Activated T-cell treated with anti-CD3 and anti-CD28 coated beads for 24 hours (primary cell): ENCODE results near the gene GATA5.

Experiments
- DNase-seq: peaks from one replicate; pipeline ENCODE4 v3.0.0-alpha.2; 2020; ENCODE audit warnings: low read depth

The GATA5 gene, protein sequence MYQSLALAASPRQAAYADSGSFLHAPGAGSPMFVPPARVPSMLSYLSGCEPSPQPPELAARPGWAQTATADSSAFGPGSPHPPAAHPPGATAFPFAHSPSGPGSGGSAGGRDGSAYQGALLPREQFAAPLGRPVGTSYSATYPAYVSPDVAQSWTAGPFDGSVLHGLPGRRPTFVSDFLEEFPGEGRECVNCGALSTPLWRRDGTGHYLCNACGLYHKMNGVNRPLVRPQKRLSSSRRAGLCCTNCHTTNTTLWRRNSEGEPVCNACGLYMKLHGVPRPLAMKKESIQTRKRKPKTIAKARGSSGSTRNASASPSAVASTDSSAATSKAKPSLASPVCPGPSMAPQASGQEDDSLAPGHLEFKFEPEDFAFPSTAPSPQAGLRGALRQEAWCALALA

DNA sequence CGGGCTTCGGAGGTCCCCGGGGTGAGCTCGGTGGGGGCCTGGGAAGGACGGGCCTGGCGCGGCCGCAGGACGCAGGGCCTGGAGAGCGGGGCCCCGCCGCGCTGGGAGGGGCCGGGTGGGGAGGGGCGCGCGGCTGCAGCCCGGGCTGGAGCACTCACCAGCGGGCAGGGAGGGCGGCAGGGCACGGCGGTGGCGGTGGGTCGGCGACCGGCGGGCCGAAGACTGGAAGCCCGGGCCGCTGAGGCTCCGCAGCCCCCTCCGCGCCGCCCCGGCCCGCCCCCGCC is at the start of gene GATA5:
TSS of gene GATA5 (minus strand) at position 224 of the 284 bp plus-strand sequence. CDS start 474 bp downstream, outside the sequence.
- DNase-seq, result no peak

DNA sequence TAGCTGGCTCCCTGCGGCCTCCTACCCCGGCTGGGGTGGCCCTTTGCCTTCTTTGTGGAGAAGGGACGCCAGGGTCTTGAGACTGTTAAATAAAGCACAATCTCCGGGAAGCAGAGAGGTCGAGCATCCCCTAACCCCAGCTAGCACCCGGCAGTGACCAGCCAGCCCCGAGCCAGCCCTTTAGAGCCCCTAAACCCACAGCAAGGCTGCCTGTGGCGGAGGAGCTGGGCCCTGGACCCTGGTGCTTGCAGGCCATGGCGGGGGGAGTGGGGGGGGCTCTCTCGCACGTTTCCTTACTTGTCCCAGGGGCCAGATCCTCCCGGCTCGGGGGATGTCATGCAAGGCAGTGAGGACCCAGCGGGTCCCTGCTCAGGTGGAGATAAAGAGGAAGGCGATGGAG is 49.2 kb upstream of the GATA5 start:
- DNase-seq, result no peak

DNA sequence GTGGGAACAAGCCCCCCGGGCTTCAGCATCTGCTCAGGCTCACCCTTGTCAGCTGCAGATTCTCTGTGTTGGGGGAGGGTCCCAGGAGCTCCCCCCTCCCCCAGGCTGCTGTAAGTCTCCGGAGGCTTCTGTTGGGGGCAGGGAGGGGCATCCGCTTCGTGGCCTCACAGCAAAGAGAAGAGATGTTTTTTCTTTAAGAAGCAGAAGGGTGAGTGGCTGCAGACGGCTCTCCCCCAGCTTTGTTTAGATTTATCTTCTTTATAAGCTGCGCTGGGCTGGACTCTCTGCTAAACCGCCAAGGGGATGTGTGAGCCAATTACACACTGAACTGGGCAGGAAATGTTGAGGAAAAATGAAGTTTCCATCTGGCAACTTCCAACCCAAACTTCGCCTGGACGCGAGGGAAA is 48.7 kb upstream of the GATA5 start:
- DNase-seq, result no peak

DNA sequence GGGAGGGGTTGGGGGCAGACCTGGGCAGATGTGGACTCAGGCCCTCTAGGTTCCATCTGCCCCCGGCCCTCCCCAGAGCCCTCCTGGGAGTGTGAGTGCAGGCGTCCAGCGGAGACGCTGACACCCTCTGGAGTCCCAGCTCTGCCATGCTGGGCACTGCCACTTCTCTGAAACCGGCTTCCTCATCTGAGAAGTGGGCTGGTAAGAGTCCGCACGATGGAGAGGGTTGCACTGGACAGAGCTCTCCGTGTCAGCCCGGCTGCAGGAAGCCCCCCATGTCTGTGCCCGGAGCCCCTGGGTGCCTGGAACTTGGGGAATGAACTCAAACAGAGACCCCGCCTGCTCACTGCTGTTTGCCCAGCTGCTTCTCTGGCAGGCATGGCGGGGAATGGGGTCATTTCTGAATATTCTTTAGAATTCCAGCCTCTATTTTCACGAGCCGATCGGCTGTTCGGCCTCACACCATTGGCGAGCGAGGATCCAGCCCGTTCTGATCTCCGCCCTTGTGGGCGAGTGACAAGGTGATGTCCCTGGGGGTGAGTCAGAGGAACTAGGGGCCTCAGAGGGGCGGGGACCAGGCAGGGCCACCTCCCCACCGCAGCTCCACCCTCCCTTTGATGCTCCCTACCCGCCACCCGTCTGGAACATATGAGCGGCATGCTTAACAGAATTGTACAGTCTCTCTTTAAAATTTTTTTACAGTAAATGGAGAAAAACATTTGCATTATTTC is 47.8 kb upstream of the GATA5 start:
- DNase-seq, result peak; percentile 69

DNA sequence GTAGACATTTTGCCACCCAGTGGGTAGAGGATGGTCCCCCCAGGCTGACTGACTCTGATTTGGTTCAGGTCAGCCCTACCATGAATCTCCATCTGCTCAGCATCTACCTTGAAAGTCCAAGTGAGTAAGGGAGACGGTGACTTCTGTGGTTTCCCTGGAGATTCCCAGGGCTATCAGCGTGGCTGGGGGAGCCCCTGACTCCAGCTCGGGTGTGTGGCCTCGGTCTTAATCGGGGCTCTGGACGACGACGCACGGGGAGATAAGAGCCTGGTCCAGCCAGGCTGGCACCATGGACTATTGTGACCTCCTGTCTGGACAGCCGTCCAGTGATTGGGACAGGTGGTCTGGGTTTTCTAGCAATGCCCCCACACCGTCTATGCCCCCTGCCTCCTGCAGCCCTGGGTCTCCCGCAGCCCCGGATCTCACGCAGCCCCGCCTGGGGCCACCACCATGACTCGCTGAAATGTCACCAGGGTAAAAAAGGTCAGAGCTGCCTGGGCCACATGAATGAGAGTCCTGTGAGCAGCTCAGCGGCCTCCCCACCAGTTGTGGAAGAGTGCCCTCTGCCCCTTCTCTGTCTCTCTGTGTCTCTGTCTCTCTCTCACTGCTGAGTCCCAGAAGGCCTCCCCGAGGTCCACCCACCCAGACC is 47.1 kb upstream of the GATA5 start:
- DNase-seq, result no peak

DNA sequence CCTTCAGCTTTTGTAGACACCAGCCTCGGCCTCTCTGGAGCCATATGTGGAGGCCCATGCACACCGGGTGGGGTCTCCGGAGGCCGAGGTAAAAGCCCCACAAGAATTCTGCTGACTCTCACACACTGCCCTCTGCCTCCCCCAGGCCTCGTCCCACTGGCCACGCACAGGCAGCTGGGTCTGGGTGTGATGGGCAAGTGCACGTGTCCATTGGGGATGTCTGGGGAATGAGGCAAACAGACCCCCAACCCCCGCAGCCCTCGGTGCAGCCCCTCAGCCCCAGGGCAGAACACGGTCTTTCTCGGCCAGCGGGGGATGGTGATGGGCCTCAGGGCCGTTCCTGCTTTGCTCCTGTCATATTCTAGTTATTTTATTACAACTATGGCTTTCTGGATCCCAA is 44.0 kb upstream of the GATA5 start:
- DNase-seq, result no peak

DNA sequence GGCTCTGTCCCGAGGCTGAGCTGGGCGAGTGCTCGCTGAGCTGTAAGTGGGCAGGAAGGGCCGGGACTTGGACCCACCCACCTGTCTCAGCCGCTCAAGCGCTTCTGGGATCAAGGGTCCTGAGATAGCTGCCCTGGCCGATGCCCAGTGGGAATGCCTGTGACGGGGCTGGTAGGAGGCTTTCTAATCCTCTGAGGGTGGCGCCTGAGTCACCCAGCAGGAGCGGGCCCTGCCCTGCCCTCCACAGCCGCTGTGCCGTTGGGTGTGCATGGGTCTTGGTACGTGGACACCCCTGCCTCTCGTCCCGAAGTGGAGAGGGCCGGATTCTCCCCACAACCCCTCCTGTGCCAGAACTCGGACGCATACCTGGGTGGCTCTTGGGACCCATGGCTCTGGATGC is 43.1 kb upstream of the GATA5 start:
- no peak for DNase-seq

DNA sequence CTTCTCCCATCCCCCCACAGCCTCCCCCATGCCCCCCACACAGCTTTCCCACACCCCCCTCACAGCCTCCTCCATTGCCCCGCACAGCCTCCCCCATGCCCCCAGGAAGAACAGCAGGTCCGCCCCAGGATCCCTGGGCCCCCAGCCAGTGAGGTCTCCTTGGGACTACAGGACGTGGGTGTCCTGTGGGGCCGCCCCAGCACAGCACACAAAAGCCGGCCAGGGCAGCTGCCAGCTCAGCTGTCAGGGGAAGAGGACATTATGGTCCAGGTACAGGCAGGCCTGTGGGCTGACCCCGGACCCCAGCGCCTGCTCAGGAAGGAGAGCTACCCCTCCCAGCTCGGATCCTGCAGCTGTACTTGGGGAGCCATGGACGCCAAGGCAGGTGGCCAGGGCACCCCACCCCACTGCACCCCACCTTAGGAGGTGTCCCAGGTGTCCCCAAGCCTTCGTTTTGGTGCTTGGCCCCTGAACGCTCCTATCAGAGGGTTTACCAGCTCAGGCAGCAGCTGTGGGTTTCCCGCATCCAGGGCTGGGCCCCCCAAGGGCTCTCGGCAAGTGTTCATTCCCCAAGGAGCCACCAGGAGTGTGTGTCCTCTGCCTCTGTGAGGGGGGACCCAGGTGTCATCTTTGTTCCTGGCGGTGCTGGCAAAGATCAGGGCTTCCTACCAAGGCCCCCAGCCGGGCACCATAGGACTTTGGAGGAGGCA is 42.3 kb upstream of the GATA5 start:
- no peak for DNase-seq

DNA sequence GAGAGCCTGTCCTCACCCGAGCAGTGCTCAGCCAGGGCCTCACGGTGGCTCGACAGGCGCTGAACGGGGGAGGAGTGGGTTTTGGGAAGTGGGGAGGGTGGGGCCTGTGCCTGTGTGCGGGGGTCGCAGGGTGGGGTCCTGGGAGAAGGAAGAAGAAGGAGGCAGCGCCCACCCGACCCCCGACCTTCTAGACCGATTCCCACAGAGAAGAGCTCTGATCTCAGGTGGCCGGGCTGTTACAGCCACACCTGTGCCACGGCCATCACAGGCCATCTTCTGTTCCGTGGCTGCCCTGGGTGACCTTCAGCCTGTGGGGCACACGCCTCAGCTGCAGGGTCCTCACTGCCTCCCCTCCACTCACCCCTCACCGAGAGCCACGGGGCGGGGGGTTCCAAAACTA is 41.4 kb upstream of the GATA5 start:
- DNase-seq, result no peak

DNA sequence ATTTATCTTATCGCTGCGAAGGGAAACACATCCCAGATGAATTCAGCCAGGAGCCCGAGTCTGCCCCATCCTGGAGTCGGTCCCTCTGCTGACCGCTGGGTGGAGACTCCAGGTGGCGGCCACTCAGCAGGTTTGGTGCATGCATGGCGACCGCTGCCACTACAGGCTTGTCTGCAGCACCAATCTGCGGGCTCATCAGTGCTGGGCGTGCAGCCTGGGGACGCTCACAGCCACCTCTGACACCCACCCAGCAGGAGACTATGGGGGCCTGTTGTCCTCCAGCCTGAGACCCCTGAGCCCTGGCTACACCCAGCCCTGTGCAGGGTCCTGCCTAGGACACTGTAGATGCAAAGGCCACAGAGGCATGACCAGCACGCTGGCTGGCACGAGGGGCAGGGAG is 40.5 kb upstream of the GATA5 start:
- no peak for DNase-seq

DNA sequence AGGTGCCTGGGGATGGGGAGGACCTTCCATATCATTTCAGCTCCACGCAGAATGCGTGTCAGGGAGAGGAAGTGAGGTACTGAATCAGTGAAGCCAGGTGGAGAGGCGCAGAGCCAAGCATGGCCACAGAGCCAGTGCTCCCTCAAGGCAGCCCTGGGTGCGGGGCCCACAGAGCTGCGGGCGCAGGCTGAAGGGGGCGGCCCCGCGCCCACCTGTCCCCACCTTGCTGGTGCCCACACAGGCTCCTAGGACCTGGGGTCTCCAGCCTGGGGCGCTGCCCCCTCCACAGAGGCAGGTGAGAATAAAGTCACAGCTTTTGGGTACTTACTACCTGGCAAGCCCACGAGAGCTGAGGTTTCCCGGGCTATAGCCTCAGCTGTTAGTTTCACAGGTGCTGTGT is 40.0 kb upstream of the GATA5 start:
- DNase-seq, result no peak

DNA sequence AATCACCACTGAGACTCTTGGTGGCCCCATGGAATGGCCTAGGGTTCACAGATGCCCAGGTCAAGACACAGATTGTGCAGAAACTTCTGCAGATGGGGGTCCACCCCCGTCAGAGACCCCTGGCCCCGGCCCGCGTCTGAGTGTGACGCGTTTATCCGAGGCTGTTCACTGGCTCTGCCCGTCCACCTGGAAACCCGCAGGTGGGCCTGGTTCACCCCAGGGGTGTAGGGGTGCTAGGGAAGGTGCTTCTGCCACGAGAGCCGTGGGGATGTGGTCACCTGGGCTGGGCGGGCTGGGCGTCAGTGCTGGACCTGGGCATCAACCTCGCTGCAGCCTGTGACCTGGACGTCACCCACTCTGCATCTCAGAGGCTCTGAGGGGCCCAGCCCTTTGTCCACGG is 39.5 kb upstream of the GATA5 start:
- DNase-seq, result no peak

DNA sequence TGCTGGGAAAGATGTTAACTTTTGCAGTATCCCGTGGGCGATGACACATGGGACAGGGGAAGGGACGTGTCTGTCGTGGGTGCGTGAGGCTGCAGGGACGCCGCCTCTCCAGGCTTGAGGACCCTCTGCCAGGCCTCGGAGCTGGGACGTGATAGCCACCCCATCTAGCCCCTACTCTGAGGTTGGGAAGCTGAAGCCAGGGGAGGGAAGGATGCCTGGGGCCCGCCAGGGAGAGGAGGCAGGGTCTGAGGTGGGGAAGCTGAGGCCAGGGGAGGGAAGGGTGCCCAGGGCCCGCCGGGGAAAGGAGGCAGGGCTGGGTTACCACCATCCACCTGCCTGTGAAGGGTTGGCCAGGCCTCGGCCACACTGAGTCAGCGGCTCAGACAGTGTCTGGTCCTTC is 38.2 kb upstream of the GATA5 start:
- DNase-seq, result no peak

DNA sequence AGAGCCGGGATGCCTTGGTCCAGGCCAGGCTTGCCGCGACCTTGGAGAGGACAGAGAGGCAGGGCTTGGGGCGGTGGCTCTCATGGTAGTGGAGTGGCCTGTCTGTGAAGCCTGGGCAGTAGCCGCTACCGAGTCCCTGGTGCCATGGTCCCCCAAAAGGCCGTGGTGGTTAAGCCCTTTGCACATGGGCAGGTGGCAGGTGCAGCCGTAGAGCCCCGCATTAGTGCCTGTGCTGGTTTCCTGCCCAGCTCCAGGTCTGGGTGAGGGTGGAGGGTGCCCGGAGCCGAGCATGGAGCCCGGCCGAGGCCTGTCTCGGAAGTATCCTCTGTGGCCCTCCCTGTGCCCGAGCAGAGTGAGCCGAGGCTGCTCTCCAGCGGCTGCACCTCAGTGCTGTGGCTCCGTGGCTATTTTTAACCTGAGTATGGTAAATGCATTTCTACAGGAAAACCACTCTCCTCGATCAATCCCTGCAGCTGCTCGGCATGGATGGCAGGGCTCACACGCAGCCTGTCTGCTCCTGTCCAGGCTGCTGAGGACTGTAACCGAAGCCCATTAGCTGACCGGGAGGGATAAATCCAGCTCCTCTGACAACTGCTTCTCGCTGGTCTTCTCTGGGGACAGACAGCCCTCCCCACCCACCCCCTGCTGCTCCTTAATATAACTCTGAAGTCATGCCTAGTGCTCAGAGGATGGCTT is 36.3 kb upstream of the GATA5 start:
- DNase-seq, result no peak

DNA sequence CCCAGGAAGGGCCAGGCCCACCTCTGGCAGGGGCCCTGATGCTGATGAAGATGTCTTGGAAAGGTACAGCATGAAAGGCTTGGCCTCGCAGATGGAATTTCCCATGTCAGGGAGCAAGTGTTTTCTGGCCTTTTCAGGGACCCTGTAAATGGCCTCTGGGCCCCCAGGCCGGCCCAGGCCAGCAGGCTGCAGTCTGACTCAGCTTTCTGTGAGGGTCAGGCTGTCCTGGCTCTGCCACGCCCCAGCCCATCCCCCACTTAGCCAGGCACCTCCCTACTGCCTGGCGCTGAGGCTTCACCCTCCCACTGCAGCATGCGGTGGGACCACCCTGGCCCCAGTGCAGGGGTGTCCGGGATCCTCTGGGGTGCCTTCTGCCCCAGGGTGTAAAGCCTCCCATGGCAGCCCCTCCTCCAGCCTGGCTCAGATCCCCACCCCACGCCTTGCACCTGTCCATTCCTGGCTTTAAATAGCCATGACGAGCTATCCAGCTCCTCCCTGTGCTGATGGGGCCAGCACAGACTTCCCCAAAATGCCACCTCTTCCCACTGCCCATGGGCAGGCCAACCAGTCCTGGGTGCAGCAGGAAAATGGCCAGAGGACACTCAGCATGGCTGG is 35.6 kb upstream of the GATA5 start:
- DNase-seq, result no peak

DNA sequence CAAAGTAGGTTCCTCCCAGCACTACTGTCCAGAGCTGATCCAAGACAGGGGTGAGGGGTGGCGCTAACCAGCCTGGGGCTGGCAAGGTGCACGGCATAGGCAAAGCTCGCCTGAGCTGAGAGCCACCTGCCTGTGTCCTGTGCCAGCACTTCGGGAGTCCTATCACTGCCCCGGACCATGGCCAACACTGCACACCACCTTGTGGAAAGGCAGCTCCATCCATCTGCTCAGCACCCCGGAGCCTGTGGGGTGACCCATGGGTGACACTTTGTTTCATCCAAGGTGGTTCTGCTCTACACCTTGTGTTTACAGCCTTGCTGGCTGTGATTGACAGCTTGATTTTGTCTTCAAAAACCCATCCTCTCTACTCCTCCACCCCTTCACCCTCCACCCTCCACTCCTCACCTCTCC is 32.9 kb upstream of the GATA5 start:
- no peak for DNase-seq

DNA sequence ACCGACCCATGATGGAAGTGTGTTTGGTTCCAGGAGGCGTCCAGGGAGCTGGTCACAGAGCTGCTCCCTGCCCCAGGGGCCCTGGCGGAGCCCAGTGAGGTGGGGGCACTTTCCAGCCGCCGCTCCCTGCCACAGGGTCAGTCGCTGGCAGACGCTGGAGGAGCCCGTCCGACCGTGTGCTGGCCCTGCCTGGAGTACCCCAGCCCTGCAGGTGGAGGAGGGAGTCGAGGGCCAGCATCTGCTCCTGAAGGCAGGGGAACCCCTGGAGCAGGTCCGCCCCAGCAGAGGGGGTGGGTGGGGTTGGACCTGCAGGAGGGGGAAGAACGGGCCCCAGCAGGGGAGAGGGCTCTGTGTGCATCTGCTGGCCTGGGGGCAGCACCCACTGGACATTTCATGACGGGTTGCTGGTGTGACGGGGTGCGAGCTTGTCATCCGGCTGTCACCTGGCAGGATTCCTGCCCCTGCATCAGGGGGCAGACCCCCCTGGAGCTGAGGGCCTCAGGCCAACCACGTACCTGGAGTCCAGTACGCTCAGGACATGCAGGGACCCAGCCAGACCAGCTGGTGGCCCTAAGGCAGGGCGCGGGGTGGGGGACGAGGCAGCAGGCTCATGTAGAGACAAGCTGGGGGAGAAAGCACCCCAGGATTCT is 32.3 kb upstream of the GATA5 start:
- no peak for DNase-seq

DNA sequence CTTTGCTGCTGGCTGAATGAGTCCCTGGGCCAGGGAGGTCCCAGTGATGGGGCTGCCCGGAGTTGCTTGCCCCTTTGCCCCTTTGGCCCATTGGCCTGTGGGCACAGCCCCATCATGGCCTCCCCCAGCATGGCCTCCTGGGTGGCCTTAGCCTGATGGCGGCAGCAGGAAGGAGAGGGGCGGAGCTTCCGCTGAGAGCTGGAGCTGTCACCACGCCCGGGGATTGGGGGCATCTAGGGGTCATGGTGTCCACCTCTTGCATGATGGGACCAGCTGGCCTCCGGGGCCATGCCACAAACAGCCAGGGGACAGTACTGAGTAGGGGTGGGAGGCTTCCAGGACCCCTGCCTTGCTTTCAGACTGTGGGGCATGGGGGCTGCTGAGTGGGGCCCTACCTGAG is 31.5 kb upstream of the GATA5 start:
- DNase-seq, result no peak

DNA sequence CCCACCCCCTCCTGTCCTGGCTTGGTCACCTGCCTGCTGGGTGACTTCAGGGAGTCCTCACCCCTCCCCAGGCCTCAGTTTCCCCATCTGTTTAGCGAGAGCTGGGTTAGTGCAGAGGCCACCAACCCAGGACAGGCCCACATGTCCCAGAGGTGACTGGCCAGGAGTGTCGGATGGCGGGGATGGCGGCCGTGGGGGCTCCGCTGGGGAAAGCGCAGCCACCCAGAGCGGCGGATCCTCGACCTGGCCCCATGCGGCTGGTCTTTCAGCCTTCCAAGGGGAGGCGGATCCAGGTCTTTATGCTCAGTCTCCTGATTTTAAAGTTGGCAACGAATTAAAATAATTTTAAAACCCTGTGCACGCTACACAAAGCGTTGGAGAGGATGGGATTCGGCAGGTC is 31.0 kb upstream of the GATA5 start:
- DNase-seq, result no peak

DNA sequence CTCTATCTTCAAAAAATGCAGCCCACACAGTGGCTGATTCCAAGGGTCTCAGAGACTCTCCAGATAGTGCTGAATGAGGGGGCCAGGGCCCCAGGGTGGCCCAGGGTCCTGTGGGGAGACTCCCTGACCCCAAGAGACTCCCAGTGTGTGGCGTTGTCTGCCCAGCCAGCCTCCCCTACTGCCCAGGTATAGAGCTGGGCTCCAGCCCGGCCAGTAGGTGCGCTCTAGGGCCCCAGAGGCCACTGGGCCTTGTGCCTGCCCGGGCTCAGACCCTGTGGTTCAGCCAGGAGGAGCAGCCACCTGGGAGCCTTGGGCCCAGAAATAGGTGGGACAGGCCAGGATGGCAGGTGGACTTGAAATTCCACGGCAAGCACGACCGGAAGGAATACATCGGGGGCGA is 30.3 kb upstream of the GATA5 start:
- DNase-seq, result no peak
